ENCODE data around the gene N4BP3.

DNA sequence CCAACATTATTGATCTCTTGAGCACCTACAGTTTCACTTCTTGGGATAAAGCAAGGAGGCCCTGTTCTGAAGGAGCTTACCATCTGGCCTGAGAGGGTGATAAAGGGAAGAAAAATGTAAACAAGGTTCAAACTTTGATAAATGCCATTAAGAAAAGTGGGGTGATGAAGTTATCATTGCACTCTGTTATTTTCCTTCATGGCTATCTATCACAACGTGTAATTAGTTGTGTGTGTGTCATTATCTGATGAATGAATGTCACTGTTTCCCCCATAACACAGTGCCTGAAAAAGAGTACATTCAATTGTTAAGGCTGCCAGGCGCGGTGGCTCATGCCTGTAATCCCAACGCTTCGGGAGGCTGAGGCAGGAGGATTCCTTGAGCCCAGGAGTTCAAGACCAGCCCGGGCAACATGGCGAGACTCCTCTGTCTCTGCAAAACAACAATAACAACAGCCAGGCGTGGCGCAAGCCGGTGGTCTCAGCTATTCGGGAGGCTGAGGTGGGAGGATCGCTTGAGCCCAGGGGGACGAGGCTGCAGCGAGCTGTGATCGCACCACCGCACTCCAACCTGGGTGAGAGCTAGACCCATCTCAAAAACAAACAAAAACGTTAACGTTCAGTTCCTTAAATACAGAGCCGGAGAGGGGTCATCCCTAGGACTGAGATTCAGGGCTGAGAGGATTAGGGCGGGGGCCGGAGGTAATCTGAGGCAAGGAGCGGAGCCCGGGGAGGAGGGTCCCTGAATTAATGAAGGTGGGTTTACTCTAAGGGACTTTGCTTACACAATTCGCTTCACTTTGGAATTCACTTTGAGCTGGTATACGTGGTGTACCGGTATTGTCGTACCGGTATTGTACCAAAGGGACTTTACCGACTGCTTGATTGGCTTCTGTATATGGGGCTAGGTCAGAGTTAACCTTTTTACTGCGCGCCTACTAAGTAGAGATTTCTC is 39.4 kb downstream of the N4BP3 start:
- TF ChIP-seq, protein P1, sequence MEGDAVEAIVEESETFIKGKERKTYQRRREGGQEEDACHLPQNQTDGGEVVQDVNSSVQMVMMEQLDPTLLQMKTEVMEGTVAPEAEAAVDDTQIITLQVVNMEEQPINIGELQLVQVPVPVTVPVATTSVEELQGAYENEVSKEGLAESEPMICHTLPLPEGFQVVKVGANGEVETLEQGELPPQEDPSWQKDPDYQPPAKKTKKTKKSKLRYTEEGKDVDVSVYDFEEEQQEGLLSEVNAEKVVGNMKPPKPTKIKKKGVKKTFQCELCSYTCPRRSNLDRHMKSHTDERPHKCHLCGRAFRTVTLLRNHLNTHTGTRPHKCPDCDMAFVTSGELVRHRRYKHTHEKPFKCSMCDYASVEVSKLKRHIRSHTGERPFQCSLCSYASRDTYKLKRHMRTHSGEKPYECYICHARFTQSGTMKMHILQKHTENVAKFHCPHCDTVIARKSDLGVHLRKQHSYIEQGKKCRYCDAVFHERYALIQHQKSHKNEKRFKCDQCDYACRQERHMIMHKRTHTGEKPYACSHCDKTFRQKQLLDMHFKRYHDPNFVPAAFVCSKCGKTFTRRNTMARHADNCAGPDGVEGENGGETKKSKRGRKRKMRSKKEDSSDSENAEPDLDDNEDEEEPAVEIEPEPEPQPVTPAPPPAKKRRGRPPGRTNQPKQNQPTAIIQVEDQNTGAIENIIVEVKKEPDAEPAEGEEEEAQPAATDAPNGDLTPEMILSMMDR (IDR thresholded peaks at IDR 0.05), result no peak
- no peak for TF ChIP-seq POLR2A (IDR thresholded peaks at IDR 0.05)
